Measurements from ENCODE around the gene LRRFIP1. TPM values are rescaled to one million over a fixed set of nuclear protein-coding genes. Genes with fewer than 3 reads are reported as not detected.

The LRRFIP1 gene
- total RNA-seq, 2 experiments from 2014 or later: 189 to 207 TPM

DNA sequence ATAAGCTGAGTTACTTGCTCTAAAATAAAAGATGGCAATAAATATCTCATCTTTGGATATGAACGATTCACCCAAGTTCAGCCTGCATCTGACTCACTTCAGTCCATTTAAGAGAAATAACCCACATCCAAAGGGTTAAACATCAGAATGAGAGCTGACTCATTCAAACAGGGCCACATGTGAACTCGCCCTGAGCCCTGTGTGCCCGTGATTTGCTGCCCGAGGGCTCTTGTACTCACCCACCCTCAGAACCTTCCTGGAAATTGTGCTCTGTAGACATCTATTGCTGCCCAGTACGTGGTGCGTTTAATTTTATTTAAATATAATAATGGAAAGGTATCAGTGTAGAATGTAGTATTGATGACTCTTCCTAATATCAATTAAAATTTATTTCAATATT, 104.3 kb downstream of the LRRFIP1 start:
- peak; percentile 34 for ATAC-seq

DNA sequence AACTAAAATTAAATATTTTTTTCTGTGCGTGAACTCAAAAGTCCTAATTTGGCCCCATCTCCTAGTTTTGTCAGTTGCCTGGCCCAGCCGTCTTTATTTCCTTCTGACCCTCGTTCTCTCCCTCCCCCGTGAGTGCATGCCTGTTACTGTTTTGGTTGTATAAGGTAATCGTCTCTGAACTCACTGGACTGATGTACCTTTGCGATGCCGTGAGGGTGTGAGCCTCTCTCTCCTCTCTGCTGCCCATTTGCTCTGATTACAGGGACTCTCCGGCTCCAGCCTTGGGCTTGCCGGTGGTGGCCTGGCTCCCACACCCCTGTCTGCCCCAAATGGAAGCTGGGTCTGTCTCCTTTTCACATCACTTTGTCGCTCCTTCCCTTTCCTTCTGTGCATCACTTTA, 104.7 kb downstream of the LRRFIP1 start:
- Mint-ChIP-seq H3K36me3 (ENCODE audit: low read depth) (peaks cover 32% of the 10 kb centered on the region), H3K27me3 (ENCODE audit: low read depth) (no peaks in the 10 kb centered on the region), H3K4me3 (no peak overlapping the region), H3K9me3 (ENCODE audit: insufficient read depth) (no peaks in the 10 kb centered on the region), H3K27ac (peak overlapping the region; percentile 5), H3K4me1 (ENCODE audit: low read depth) (peaks cover 36% of the 10 kb centered on the region)
- ChIA-PET CTCF (interaction anchor here (0.8 to 9.4 kb wide), 6 partner anchors 13 to 151 kb away, joined by 3 to 68 read pairs (median 5); no protein-coding TSS in a partner anchor), POLR2A (interaction anchor here (1.0 to 2.4 kb wide), 3 partner anchors 38 to 58 kb away, joined by 4 to 15 read pairs (median 4); no protein-coding TSS in a partner anchor)
- DNase-seq (no peak), ATAC-seq (no peak)

More for the DNA sequence above, 104.3 kb downstream of the LRRFIP1 start:
- POLR2A ChIA-PET: interaction anchor here (1.0 to 2.4 kb wide), 3 partner anchors 38 to 57 kb away, joined by 4 to 15 read pairs (median 4); no protein-coding TSS in a partner anchor
- Mint-ChIP-seq H3K36me3 (ENCODE audit: low read depth) (peaks cover 32% of the 10 kb centered on the region), H3K27me3 (ENCODE audit: low read depth) (no peaks in the 10 kb centered on the region), H3K9me3 (ENCODE audit: insufficient read depth) (no peaks in the 10 kb centered on the region), H3K27ac (peak overlapping the region; percentile 60), H3K4me1 (ENCODE audit: low read depth) (peaks cover 37% of the 10 kb centered on the region), H3K4me3 (no peak overlapping the region)
- DNase-seq: no peak
- CTCF ChIA-PET: interaction anchor here (0.9 to 9.4 kb wide), 7 partner anchors 14 to 151 kb away, joined by 3 to 68 read pairs (median 5); no protein-coding TSS in a partner anchor

DNA sequence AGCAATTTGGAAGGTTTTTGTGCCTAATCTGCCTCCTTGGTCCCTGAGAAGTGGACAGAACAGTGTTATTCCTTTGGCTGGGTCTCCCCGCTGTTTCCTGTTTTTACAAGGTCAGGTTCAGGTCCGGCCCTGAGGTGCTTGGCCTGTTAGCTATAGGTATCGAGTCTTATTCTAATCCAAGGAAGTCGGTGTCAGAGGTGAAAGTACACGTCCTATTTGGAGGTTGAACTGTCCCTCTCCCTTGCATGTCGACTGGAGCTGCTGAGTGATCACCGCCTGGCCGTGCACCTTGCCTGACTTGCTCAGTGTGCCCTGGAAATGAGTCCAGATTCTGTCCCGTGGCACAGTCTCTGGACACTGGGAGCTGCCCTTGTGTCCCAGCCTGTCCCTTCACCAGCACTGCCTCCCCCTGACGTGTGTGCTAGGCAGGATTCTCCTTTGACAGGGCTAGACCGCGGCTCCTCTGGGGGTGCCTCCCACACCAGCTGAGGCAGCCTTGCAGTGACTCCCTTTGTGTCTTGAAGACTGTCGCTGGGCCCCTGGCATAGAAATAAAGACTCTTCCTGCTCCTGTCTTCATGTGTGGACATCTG, 105.5 kb downstream of the LRRFIP1 start:
- H3K9me3 Mint-ChIP-seq (ENCODE audit: insufficient read depth): no peaks in the 10 kb centered on the region
- no peak overlapping the region for H3K4me3 Mint-ChIP-seq
- POLR2A ChIA-PET: interaction anchor here (0.6 to 1.9 kb wide), 2 partner anchors 51 to 59 kb away, joined by 3 to 4 read pairs; no protein-coding TSS in a partner anchor
- CTCF ChIA-PET: interaction anchor here (0.8 to 9.4 kb wide), 3 partner anchors 13 to 30 kb away, joined by 3 to 68 read pairs (median 6); no protein-coding TSS in a partner anchor
- H3K4me1 Mint-ChIP-seq (ENCODE audit: low read depth): peaks cover 33% of the 10 kb centered on the region
- peak; percentile 28 for ATAC-seq
- H3K27me3 Mint-ChIP-seq (ENCODE audit: low read depth): no peaks in the 10 kb centered on the region
- DNase-seq: no peak
- peak overlapping the region; percentile 55 for H3K27ac Mint-ChIP-seq
- peaks cover 35% of the 10 kb centered on the region for H3K36me3 Mint-ChIP-seq (ENCODE audit: low read depth)

DNA sequence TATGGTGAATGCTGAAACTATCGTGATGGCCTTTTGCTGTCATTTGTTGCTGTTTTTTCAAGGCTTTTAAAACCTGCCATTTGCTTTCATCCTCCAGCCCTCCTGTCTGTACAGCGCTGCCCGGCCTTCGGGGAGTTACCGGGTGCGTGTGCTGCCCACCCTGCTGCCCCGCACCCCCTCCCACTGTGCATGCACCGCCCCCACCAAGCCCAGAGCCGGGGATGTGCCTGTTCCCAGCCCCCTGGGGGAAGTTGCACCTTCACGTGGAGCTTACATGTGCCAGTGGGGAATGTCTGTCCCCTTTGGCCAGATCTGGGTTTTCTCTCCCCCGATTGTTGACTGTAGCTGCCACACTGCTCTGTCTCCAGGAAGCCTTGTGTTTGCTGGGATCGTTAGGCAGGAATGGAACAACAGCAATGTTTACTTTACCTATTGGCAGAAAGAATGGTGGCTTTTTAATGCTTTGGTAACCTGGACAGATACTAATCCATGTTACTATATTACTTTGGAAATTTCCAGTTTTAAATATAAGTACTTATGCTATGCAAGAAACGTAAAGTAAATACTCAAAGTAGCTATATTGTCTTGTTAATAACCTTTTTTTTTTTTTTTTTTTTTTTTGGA, 106.4 kb downstream of the LRRFIP1 start:
- CTCF ChIA-PET: interaction anchor here (9.4 kb wide), 1 partner anchor 12 kb away, joined by 68 read pairs; no protein-coding TSS in a partner anchor
- H3K36me3 Mint-ChIP-seq (ENCODE audit: low read depth): peaks cover 37% of the 10 kb centered on the region

DNA sequence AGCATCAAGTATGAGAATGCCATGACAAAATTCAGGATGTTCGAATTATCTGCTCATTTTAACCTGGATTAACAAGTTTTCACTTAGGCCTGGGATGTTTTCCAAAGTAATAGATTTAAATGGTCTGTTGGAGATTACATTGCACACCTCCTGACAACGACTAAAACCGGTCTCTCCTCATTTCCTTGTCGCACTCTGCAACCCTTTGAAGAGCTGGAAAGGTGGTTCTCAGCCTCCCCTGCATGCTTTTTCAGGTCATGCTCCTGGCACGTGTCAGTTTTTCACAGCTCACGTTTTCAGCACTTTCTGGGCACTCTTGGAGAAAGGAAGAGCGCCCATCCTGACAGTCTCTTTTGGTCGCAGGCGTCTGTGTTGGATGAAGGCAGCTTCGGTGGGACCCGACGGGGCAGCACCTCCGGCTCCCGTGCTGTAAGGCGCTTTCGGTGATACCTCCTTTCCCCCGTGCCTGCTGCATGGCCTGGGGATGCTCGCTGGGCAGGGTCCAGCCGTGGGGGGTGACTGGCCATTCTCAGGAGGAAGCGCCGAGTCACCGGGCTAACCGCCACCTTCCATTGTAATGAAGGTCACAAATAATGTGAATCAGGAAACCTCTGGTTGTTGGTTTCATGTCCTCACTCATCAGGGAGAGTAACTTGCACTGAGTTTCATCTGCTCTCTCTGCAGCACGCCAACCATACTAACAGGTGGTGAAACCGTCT, 107.7 kb downstream of the LRRFIP1 start:
- ATAC-seq (no peak), DNase-seq (no peak)
- Mint-ChIP-seq H3K4me1 (ENCODE audit: low read depth) (peaks cover 25% of the 10 kb centered on the region), H3K9me3 (ENCODE audit: insufficient read depth) (no peaks in the 10 kb centered on the region), H3K4me3 (no peak overlapping the region), H3K36me3 (ENCODE audit: low read depth) (peaks cover 43% of the 10 kb centered on the region), H3K27me3 (ENCODE audit: low read depth) (no peaks in the 10 kb centered on the region), H3K27ac (no peak overlapping the region)
- CTCF ChIA-PET: interaction anchor here (1.7 to 9.4 kb wide), 2 partner anchors 10 to 61 kb away, joined by 5 to 68 read pairs; no protein-coding TSS in a partner anchor
- POLR2A ChIA-PET: no interaction called here

More for the DNA sequence above, 106.4 kb downstream of the LRRFIP1 start:
- H3K4me3 Mint-ChIP-seq: no peak overlapping the region
- H3K27me3 Mint-ChIP-seq (ENCODE audit: low read depth): no peaks in the 10 kb centered on the region
- H3K27ac Mint-ChIP-seq: no peak overlapping the region
- ATAC-seq (no peak), DNase-seq (no peak)
- H3K4me1 Mint-ChIP-seq (ENCODE audit: low read depth): peaks cover 30% of the 10 kb centered on the region
- POLR2A ChIA-PET: interaction anchor here (0.6 kb wide), 1 partner anchor 52 kb away, joined by 3 read pairs; no protein-coding TSS in a partner anchor
- no peaks in the 10 kb centered on the region for H3K9me3 Mint-ChIP-seq (ENCODE audit: insufficient read depth)

DNA sequence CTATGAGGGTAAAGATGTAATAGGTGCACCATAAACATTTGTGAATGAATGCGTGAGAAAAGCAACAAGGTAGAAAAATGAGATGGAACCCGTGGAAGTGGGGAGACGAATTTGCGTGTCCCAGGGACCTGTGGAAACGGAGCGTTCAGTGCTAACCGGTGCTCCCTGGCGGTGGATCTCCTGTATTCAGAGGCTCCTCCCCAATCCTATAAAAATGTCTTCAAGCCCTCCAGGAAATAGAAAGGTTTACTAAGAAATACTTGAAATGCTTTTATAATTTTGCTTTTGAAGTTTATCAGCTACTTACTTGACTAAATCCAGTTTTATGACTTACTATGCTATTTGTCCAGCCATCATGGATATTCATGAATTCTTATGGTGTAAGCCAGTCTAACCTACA, 108.4 kb downstream of the LRRFIP1 start:
- no peaks in the 10 kb centered on the region for H3K9me3 Mint-ChIP-seq (ENCODE audit: insufficient read depth)
- H3K27me3 Mint-ChIP-seq (ENCODE audit: low read depth): no peaks in the 10 kb centered on the region
- DNase-seq: no peak
- POLR2A ChIA-PET: no interaction called here
- H3K4me3 Mint-ChIP-seq: no peak overlapping the region
- H3K27ac Mint-ChIP-seq: no peak overlapping the region
- peaks cover 41% of the 10 kb centered on the region for H3K36me3 Mint-ChIP-seq (ENCODE audit: low read depth)
- CTCF ChIA-PET: interaction anchor here (1.7 to 9.4 kb wide), 2 partner anchors 10 to 62 kb away, joined by 5 to 68 read pairs; no protein-coding TSS in a partner anchor
- H3K4me1 Mint-ChIP-seq (ENCODE audit: low read depth): peaks cover 27% of the 10 kb centered on the region
- no peak for ATAC-seq

DNA sequence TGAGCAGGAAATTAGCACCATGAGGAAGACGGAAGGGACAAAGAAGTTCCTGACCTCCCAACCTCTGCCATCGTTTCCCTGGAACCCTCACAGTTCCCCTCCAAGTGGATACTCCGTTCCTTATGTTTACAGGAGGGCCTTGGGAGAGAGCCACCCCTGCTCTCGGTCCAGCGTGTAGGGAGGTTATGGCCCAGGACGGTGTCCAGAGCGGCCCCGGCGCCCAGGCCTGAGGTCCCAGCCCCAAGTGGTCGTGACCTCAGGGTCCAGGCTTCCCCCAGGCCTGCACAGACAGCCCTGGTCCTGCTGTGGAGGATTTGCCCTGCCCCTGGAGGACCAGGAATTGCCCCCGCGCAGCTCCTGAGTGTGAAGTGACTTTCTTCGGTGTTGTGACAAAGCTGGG, 109.4 kb downstream of the LRRFIP1 start:
- ATAC-seq (no peak), DNase-seq (no peak)
- Mint-ChIP-seq H3K36me3 (ENCODE audit: low read depth) (peaks cover 41% of the 10 kb centered on the region), H3K4me1 (ENCODE audit: low read depth) (peaks cover 23% of the 10 kb centered on the region), H3K4me3 (no peak overlapping the region), H3K27ac (no peak overlapping the region), H3K27me3 (ENCODE audit: low read depth) (no peaks in the 10 kb centered on the region), H3K9me3 (ENCODE audit: insufficient read depth) (no peaks in the 10 kb centered on the region)
- ChIA-PET CTCF (interaction anchor here (9.4 kb wide), 1 partner anchor 9 kb away, joined by 68 read pairs; no protein-coding TSS in a partner anchor), POLR2A (no interaction called here)

DNA sequence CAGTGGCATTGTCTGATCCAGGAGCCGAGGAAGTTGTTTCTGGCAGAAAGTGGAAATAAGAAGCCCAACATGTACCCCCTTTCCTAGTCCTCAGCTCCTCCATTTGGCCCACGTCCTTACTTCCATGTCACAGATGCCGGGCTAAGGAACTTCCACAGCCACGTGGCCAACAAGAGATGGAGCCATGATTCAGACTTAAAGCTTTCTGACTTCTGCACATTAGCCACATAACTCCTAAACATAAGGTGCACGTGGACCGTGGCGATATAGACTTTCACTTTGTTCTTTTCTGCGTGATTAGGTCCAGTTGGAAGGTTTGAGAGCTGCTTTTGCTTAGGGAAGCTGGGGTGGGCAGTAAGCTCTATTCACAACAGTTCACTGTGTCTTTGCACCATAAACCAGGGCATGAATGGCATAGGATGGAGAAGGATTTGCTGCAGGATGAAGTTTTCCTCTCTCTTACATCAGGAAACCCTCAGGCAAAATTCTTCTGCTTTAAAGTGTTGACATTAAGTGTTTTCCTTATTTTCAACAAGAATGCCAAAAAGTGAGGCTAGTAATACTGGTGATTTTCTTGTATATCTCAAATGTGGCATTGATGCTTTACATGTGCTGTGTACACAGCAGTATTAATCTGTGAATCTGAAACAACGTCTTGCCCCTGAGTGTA, 109.9 kb downstream of the LRRFIP1 start:
- ATAC-seq (no peak), DNase-seq (no peak)
- Mint-ChIP-seq H3K9me3 (ENCODE audit: insufficient read depth) (no peaks in the 10 kb centered on the region), H3K36me3 (ENCODE audit: low read depth) (peaks cover 45% of the 10 kb centered on the region), H3K4me3 (no peak overlapping the region), H3K4me1 (ENCODE audit: low read depth) (peaks cover 19% of the 10 kb centered on the region), H3K27me3 (ENCODE audit: low read depth) (no peaks in the 10 kb centered on the region), H3K27ac (no peak overlapping the region)
- POLR2A ChIA-PET: no interaction called here
- CTCF ChIA-PET: interaction anchor here (9.4 kb wide), 1 partner anchor 8 kb away, joined by 68 read pairs; no protein-coding TSS in a partner anchor

DNA sequence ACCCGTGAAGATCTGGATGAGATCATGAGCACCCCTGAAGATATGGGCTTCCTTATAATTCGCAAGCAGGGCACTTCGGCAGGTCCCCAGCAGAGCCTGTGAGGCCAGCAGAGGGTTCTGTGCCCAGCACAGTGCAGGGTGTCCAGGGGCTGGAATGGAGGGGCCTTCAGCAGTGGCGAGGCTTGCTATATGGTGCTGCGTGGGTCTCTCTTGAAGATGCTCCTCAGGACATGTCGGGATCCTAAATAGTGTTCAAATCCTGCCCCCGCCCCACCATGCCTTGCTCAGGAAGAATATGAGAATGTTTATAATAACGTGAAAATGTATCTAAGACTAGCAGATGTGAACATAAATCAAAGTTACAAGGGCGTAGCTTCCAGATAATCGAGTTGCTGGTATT, 110.9 kb downstream of the LRRFIP1 start:
- CTCF ChIA-PET: no interaction called here
- no peaks in the 10 kb centered on the region for H3K9me3 Mint-ChIP-seq (ENCODE audit: insufficient read depth)
- no peaks in the 10 kb centered on the region for H3K27me3 Mint-ChIP-seq (ENCODE audit: low read depth)
- H3K4me1 Mint-ChIP-seq (ENCODE audit: low read depth): peaks cover 18% of the 10 kb centered on the region
- peak overlapping the region; percentile 10 for H3K27ac Mint-ChIP-seq
- ATAC-seq: no peak
- POLR2A ChIA-PET: no interaction called here
- no peak overlapping the region for H3K4me3 Mint-ChIP-seq
- H3K36me3 Mint-ChIP-seq (ENCODE audit: low read depth): peaks cover 47% of the 10 kb centered on the region
- DNase-seq: no peak

DNA sequence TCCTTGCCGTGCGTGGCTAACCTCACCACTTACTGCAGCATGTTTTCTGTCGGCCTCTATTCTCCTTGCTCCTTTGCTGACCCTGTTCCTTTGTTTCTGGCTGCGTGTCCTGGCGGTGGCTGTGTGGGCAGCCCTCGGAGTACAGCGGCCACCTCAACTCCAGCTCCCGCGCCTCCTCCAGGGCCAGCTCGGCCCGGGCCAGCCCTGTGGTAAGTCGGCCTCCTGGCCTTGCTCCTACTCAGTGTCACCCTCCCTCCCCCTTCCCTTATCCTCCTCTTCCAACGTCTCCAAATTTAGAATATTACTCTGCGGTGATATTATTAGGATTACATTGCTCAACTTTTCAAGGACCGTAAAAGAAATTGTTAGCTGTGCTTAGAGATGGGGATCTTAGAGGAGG, 111.7 kb downstream of the LRRFIP1 start:
- POLR2A ChIA-PET: interaction anchor here (0.9 to 1.8 kb wide), 2 partner anchors 46 to 109 kb away, joined by 4 read pairs; no protein-coding TSS in a partner anchor
- no peak for DNase-seq
- ATAC-seq: no peak
- Mint-ChIP-seq H3K27ac (peak overlapping the region; percentile 19), H3K27me3 (ENCODE audit: low read depth) (no peaks in the 10 kb centered on the region), H3K9me3 (ENCODE audit: insufficient read depth) (no peaks in the 10 kb centered on the region), H3K4me3 (no peak overlapping the region), H3K36me3 (ENCODE audit: low read depth) (peaks cover 45% of the 10 kb centered on the region), H3K4me1 (ENCODE audit: low read depth) (peaks cover 19% of the 10 kb centered on the region)
- CTCF ChIA-PET: no interaction called here

DNA sequence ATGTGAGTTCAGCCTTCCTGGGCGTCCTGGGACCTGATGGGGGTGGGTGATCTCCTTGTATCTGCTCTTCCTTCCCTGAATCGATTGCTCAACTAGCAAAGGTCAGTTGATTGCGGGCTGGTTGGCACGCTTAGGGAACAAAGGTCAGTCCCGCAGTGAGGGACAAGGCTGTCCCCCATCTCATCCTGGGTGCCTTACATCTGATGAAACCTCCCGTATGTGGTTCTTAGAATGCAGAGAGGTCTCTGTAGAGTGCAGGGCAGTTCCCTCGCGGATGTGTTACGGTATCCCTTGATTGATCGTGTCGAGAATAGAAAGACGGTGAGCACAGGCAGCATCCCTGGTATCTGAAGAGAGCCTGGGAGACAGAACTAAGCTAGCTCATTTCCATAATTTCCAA, 114.8 kb downstream of the LRRFIP1 start:
- Mint-ChIP-seq H3K4me1 (ENCODE audit: low read depth) (peaks cover 24% of the 10 kb centered on the region), H3K36me3 (ENCODE audit: low read depth) (peaks cover 41% of the 10 kb centered on the region), H3K9me3 (ENCODE audit: insufficient read depth) (no peaks in the 10 kb centered on the region), H3K27ac (no peak overlapping the region), H3K4me3 (no peak overlapping the region), H3K27me3 (ENCODE audit: low read depth) (no peaks in the 10 kb centered on the region)
- DNase-seq (no peak), ATAC-seq (no peak)
- ChIA-PET POLR2A (no interaction called here), CTCF (interaction anchor here (8.3 kb wide), 1 partner anchor 70 kb away, joined by 172 read pairs; no protein-coding TSS in a partner anchor)

Data from activated CD8-positive, alpha-beta T cell treated with anti-CD3 and anti-CD28 coated beads, Interleukin-2, amount 10 ng/mL, durations not matched to agents 7 days and 5 days (primary cell).